HPDE6-E6E7 (cell line): Measurements from ENCODE around the gene SDR42E2.
"Not testable (repeated sequence)": the region's sequence is repeated elsewhere in the genome, so short reads cannot be mapped to it uniquely, and the experiment has no call there.

Experiments used
- DNase-seq: peaks from one replicate; pipeline ENCODE4 v3.0.0; 2011; ENCODE audit warnings: missing footprints; ENCODE audit errors: extremely low spot score

SDR42E2 gene

DNA sequence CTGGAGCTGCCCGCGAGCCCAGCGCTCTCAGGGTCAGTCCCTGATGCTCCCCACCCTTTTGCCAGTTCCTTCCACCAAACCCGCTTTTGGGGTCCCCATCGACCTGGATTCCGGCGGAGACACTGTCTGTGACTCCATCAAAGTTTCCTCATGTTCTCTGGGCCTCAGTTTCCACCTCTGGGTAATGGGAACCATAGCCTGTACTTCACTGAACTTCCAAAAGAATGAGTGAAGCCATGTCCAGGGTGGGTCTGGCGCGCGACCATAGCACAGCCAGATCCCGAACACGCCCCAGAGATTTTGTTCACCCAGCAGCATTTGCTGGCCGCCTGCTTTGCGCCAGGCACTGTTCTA lies 327 bp downstream of the SDR42E2 start:
- DNase-seq = no peak

DNA sequence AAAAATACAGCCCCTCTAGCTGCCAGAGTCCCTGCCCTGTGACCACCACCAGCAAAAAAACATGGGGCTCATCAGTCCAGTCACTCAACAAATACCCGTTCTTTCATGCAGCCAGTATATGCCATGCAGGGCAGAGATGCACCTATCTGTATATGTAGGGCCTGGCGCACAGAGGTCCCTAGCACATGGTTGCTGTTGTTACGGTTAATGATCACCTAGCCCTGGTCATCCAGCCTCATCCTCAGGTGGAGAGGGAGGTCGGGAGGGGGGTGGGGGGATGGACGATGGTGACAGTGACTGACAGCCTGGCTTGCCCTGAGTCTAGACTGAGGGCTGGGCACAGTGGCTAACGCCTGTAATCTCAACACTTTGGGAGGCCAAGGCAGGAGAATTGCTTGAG lies 1.5 kb downstream of the SDR42E2 start:
- DNase-seq = no peak

DNA sequence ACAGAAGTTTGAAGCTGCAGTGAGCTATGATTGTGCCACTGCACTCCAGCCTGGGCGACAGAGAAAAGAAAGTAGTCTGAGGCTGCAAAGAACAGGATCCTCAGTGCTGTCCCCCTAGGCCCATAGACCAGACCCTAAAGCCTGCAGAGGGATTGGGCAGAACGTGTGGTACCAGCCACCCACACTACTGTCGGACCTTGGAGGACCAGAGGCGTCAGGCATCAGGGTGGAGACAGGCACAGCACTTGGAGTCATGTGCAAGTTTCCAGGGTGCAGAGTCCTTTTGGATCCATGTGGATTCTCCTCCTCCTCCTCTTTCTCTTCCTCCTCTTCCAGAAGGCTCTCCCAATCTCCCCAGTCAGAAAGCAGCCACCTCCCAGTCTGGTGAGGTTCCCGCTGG lies 2.2 kb downstream of the SDR42E2 start:
- DNase-seq = no peak

DNA sequence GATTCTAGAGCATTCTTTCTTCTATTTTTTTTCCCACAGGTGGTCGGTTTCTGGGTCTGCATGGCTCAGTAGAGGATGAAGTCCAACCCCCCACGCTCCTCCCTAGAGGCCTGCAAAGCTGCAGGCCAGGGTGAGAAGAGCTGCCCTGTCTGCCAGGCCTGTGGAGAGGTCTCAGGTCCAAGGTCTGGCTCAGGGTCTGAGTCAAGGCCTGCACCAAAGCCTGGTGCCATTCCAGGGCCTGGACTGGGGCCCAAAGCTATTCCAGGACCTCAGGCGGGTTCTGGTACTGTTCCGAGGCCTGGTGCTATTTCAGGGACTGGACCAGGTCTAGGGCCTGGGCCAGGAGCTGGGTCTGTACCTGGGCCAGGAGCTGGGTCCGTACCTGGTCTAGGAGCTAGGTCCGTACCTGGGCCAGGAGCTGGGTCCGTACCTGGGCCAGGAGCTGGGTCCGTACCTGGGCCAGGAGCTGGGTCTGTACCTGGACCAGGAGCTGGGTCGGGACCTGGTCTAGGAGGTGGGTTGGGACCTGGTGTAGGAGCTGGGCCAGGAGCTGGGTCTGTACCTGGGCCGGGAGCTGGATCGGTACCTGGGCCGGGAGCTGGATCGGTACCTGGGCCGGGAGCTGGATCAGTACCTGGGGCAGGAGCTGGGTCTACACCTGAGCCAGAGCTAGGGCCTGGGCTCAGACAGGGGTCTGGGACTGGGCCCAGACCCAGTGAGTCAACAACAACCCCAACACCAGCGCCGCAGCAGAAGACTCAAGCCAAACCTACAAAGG lies 3.4 kb downstream of the SDR42E2 start:
- DNase-seq = no peak

DNA sequence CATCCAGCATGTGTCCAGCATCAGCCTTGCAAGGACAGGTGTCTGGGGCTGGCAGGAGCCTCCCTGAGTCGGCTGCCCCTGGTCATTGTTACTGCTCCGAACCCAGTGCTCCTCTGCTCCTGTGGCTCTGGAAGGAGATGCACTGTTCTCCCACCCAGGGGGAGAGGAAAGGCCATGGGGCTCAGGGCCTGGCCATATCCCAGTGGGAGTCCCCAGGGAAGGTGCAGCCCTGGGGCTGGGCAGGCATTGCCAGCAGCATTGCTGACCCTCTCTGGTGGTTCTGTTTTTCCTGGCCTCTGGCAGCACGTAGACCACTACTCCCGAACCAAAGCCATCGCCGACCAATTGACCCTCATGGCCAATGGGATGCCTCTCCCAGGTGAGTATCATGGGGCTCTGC lies 9.6 kb downstream of the SDR42E2 start:
- no peak for DNase-seq

DNA sequence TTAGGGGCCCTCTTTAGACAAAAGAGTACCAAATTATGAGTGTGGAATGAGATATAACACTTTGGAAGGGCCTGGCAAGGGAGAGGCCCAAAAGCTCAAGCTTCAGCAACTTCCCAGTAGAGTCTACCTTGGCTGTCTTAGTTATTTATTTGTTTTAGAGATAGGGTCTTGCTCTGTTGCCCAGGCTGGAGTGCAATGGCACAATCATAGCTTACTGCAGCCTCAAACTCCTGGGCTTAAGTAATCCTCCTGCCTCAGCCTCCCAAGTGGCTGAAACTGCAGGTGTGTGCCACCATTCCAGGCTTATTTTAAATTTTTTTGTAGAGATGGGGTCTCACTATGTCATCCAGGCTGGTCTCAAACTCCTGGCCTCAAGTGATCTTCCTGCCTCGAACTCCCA lies 10.3 kb downstream of the SDR42E2 start:
- not testable (repeated sequence) for DNase-seq

DNA sequence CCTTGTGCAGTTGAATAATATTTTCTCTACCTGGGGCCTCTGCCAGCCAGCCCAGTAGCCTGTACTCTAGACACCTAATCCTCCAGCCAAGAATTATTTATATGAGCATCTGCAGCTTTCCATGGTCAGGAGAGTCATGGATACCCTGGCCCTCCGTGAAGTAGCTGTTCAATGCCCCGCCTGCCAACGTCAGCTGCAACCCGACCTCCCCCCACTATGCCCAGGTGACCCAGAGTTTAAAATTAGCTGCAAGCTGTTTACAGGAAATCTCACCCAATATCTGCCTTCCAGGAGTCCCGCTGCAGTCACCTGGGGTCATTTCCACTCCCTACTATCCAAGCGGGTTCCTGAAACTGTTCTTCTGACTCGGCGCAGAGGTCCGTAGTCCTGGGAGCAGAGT lies 12.3 kb downstream of the SDR42E2 start:
- no peak for DNase-seq

DNA sequence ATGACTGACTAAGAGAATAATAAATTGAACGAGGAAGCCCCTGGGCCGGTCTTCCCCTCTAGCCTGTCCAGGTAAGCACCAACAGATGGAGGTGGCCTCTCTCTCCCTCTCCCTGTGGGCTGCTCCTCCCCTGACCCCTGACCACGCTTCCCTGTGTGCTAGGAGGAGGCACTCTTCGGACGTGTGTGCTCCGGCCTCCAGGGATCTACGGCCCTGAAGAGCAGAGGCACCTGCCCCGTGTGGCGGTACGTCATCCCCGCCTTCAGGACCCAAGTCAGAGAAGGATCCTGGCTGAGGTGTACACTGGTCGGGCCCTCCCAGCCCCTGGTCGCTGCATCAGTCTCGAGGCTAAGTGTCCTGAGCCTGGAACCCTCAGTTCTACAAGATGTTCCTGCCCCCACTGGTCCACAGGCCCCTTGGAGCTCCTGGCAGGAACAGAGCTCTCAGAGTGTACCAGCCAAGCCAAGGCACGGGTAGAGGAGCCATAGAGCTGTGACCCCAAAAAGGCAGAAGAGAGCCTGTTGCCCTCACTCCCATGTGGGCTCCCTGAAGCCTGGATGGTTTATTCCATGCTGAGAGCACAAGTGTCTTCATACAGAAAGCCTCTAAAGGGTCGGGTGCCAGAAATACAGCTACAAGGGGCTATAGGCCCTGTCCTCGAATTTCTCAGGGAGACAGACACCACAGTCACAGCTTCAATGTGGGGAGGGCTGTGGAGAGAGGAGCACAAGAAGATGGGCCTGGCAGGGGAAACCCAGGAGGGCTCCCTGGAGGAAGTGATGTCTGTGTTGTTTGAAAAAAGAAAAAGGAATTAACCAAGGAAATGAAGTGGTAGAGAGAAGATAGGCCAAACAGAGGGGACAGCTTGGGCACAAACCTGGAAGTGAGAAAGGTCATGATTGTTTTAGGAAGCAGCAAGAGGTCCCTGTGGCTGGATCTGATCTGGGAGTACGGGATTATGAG lies 15.9 kb downstream of the SDR42E2 start:
- DNase-seq = no peak

DNA sequence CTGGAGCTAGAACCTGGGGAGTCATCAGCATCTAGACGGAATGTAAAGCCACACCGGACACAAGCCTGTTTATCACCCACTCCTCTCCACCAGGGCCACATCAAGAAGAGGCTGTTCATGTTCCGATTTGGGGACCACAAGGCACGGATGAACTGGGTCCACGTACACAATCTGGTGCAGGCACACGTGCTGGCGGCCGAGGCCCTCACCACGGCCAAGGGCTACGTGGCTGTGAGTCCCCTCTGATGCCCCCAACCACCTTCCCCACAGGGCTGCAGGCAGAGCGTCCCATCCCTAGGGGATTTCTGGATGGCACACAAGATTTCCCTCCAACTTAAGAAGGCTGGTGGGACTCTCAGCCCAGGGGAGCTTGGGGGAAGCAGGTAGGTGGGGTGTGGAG lies 19.1 kb downstream of the SDR42E2 start:
- no peak for DNase-seq

DNA sequence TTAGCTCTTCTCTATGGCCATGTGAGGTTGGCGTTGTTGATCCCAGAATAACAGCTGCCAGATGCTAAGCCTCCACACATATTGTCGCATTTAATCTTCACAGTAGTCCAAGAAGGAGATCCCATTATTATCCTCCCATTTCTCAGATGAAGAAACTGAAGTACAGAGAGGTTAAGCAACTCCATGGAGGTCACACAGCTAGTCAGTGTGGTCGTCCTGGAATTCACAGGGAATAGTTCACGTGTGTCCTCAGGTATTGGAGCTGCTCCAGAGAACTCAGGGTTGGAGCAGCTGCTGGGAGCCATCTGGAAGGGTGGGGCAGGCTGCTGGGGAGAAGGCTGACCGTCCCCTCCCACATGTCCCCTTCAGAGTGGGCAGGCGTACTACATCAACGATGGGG lies 19.5 kb downstream of the SDR42E2 start:
- no peak for DNase-seq

DNA sequence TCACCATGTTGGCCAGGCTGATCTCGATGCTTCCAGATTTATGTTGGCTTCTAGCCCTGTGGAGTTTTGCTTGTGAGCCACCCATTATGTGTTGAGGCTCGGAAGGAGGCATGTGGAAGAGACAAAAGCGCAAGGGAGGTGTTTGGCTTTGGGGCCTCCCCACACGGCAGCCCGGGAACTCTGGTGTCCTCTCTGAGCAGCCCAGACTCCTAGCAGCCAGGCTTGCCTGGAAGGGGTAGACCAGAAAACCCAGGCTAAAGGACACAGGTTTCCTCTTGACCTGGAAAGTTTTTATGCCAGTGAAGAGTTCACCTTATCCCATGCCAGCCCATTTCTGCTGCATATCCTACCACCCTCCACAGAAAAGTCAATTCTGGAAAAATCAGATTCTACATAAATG lies 21.0 kb downstream of the SDR42E2 start:
- DNase-seq = no peak

DNA sequence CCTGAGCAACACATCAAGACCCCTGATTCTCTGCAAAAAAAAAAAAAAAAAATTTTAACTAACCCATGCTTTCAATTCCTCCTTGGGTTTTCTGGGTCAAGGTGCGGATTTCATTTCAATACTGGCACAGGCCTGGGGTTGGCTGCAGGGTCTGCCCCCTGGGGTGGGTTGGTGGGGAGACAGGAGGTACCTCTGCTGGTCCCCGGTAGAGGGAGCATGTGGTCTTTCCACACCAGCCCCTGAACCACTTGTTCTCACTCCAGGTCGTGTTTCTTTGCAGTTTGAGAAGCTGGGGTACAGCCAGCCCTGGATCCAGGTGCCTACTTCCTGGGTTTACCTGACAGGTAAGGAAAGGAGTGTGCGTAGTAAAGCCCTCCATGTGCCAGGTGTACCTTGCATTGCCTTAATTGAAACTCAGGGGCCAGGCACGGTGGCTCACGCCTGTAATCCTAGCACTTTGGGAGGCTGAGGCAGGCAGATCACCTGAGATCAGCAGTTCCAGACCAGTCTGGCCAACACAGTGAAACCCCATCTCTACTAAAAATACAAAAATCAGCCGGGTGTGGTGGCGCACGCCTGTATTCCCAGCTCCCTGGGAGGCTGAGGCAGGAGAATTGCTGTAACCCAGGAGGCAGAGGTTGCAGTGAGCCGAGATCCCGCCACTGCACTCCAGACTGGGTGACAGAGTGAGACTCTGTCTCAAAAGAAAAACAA lies 21.8 kb downstream of the SDR42E2 start:
- no peak for DNase-seq

DNA sequence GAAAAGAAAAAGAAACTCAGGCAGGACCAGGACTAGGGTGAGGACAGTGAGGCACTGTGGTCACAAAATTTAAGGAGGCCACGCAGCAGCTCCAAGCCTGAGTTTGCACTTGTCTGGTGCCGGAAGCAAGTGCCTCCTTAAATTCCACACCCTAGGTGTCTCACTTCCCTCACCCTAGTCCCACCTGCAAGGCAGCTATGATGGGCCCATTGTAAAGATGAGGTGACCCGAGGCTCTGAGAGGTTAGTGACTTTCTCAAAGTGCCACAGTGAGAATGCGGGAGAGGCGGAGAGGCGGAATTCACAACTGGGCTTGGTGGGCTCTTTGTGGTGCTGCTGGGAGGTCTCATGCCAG lies 22.3 kb downstream of the SDR42E2 start:
- DNase-seq = no peak

DNA sequence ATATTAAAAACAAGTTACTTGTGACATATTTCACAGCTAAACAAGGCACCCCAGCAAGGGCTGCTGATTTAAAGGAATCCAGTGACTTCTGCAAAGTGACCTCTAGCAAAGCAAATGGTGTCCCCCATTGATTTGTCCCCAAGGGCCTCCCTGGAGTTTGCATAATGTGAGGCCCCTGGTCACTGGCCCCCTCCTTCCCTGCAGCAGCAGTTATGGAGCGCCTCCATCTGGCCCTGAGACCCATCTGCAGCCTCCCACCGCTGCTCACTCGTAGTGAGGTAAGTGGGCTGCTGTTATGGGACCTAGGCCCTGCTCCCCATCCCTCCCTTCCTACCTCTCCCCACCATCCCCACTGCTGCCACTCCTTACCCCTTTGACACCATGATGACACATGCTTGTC lies 24.2 kb downstream of the SDR42E2 start:
- DNase-seq = no peak

DNA sequence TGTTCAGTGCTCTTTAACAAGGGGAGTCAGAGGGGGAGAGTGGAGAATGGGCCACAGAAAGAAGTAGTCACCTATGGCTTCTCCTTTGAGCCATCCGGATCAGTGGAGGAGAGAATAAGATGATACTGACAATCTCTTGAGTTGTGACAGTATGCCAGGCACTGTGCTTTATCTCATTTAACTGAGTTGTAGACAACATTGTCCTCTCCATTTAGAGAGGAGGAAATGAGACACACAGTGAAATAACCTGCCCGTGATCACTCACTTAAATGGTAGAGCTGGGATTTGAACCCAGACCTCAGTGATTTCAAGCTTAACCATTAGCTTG lies 25.9 kb downstream of the SDR42E2 start:
- no peak for DNase-seq

DNA sequence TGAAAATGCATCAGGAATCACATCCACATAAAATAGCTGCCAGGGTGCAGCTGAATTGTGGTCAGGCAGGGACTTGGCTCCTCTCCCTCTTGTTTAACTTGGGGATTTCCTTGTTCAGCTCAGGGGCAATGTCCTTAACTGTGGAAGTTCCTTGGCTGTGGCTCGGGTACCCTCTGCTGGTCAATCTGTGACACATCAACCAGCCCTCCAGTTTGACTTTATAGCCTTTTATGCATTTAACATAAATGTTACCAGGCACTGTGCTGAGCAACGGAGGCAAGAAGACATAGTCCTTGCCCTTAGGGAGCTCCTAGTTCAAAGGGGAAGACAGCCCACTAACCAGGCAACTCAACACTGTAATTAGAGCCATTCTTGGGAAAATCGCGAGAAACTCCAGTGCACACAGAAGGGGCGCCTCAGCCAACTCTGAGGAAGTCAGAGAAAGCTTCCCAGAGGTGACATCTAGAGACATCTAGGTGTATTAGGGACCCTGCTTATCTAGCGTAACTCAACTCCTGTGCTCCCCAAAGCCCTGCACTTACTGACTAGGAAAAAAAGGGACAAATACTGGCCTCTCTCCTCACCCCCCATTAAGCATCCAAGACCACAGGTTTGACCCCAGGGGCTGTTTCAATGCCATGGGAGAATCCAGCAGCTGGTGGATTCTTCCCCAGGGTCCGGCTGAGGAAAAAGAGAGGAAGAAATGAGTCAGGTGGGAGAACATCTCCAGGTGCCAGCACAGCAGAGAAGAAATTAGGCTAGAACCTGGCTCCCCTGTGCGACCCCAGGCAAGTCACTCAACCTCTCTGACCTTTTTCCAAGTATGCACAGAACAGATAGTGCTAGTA lies 26.5 kb downstream of the SDR42E2 start:
- peak; percentile 64 for DNase-seq

DNA sequence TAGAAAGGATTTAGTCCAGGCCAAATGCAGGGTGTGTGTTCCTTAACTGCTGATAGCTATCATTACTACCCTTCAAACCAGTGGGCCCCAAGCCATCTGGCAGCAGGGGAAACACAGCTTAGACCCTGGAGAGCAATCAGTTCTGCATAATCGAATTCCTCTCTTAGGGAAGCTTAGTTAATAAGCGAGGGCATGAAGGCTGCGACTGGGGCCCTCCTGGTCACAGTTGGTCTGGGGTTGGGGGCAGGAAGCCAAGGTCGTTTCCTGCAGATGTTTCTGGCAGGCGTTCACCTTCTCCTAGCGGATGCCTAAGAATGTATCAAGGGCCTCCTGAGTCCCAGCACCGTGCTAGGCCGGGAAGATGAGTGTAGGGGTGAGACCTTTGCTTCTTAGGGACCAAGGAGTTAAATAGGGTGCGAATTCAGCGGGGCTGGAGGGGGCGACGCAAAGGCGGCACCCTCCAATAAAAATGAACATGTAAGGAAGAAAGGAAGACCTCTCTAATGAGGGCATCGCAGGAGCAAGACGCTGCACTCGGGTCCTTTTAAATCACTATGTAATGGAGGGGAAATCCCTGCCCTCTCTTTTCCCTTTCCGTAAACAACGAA lies 27.3 kb downstream of the SDR42E2 start:
- DNase-seq = no peak

DNA sequence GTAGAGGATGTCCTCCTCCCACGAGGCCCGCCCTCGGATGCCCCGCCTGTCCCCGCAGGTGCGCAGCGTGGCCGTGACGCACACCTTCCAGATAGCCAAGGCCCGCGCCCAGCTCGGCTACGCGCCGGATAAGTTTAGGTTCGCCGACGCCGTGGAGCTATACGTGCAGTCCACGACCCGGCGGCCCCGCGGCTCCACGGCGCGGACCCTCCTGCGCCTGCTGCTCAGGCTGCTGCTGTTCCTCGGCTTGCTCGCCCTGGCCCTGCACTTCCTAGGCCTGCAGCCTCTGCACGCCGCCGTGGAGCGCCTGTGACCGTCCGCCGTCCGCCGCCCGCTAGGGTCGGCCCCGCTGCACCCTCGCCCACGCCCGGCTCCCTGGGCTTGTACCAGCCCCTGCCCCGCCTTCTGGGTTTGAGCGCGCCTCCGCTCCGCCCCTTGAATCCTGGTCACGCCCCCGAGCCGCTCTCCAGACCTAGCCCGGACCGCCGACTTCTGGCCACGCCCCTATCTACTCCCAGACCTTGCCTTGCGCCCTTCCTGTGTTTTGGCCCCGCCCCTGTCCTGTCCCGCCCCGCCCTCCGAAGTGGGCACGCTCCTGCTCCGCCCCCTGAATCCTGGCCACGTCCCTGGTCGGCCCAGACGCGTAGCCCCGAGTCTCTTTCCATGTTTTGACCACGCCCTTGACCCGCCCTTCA lies 27.9 kb downstream of the SDR42E2 start:
- DNase-seq = peak; percentile 86

DNA sequence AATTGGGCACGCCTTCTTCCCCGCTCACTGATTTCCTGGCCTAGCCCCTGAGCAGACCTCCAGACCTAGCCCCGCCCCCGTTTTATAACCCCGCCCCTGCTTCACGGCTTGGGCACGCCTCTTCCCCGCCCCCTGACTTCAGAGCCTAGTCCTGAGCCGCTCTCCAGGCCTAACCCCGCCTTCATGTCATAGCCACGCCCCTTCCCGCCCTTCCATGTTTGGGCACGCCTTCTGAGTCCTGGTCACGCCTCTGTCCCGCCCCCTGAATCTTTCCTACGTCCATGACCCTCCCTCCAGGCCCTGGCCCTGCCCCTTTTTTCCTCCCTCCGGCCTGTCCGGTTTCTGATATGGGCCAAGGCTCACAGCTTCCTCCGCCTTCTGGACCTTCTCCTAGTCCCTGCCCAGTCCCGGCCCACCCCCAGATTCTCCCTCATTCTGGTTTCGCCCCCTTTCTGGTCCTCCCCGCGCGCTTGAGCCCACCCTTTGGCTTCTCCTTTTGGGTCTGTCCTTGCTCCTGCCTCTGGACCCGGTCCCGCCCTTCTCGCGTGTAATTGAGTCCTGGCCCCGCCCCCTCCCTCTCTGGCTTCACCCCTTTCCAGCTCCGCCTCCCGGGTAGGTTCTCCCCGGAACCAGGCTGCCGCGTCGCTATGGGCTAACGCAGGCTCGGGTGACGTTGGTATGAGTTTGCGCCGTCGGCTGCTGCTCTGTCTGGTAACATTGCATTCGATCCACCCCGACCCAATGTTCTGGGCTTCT lies 28.6 kb downstream of the SDR42E2 start:
- peak; percentile 76 for DNase-seq
